Dermis blood vessel endothelial cell (primary cell): ENCODE measurements around the gene LRG1. TPM values are rescaled to one million over a fixed set of nuclear protein-coding genes. Genes with fewer than 3 reads are reported as not detected.

Experiments
- DNase-seq: peaks from one replicate; pipeline ENCODE4 v3.0.0; 2010
- total RNA-seq: library from RNA; depleted of rRNA; stranded (reverse); fragments of >200 nt; gene quantifications from 2 replicates; pipeline ENCODE4 v1.2.3, GENCODE V29; 2014

Gene LRG1
- total RNA-seq, result 1.2 and 1.6 TPM in 2 replicates

DNA sequence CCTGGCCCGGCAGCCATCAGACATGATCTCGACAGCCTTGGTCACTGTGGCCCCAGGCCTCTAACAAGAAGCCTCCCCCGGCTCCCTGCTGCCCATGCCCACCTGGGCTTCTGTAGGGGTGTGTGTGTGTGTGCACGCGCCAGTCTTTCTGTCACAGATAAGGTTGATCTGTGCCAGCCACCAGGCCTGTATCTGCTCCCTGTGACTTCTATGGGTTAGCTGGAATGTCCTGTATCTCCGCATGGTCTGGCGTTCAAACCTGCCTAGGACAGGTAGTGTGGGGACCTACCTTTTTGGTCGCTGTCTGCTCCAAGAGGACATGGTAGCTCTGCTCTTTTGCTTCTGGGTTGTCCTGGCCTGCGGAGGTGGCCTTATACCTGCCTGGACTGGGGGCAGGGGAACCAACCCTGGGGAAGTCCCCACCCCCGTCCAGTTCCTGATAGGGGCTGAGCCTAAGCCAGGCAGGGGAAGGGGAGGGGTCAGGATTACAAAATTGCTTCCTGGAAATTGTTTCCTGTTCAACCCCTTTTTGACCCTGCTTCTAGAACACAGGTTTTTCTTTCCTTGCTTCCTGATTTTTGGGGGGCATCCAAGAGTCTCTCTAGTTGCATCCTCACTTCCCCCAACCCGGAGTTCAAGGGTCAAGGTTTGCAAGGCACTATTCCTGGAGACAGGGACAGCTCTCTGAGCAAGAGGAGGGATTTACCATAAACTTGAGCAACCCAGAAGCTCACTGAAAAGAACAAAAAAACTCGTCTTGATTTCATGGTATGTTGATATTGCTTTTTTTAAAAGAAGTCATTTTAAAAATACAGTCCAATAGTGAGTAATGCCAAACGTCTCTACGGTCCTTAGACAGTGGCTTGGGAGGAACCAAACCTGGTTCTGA, at the start of gene LRG1:
LRG1 (minus strand) TSS at position 344 of the 889 bp plus-strand sequence; CDS start at position 321, 23 bp downstream.
- DNase-seq, result peak; percentile 55

- DNase-seq, result no peak
These were observed 48.5 kb upstream of the LRG1 start for GRCh38 chr19:4588291-4588761.

DNA sequence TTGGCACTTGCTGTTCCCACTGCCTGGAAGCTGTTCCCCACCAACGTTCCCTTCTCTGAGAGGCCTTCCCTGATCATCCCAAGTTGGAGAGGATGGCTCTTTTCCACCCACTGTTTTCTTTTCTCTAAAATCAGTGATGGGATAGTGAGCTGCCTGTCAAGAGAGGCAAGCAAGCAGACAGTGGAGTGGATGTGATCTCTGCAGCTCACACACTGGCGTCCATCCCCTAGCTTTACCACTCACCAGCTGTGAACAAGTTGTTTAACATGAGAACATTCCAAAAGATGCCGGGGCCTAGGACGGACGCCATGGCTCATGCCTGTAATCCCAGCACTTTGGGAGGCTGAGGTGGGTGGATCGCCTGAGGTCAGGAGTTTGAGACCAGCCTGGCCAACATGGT, 47.7 kb upstream of the LRG1 start:
- no peak for DNase-seq

DNA sequence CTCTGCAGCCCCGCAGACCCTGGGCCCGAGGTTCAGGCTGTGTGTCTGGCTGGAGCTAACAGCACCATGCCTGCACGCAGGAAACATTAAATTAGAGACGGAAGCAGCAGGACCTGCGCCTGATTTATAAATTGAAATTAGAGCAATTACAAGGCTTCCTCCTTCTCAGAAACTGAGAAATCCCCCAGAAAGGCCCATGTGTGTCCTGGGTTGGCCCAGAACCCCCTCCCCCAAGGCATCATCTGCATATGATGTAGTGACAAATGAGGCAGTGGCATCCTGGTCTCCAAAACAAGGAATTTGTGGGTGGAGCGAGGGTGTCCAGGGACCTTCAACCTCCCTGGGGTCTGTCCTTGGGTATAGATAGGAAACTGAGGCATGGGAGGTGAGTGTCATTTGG, 46.9 kb upstream of the LRG1 start:
- DNase-seq, result no peak

DNA sequence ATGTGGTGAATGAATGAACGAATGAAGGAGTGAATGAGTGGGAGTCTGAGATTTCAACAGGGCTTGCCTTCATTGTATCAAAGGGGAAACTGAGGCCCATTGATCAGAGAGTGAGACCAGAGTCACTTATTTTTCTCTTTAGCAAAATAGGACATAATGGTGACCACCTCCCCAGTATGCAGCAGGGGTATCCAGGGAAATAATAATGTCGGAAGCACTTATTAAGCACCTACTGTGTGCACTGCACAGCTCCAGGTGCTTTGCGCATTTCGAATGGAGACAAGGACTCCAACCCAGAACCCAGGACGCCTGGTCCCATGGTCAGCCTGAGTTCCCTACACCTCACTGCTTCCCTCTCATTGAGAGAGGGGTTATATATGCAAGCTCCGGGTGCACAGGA, 46.4 kb upstream of the LRG1 start:
- DNase-seq, result no peak

DNA sequence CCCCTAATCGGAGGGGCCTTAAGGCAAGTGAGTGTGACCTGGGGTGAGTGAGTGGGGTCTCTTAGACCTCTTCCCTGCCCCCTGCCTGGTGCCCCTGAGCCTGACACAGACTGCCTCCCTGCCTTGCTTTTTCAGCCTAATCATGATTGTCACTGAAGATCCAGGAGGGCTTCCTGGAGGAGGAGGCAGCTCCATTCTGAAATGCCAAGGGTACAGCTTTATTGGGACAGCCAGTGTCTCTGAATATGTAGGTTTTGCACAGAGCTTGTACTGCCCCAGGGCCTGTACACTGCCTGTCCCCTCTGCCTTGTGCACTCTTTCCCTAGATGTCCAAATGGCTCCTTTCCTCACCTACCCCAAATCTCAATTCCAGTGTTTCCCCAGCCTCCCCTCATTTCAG, 45.7 kb upstream of the LRG1 start:
- no peak for DNase-seq

DNA sequence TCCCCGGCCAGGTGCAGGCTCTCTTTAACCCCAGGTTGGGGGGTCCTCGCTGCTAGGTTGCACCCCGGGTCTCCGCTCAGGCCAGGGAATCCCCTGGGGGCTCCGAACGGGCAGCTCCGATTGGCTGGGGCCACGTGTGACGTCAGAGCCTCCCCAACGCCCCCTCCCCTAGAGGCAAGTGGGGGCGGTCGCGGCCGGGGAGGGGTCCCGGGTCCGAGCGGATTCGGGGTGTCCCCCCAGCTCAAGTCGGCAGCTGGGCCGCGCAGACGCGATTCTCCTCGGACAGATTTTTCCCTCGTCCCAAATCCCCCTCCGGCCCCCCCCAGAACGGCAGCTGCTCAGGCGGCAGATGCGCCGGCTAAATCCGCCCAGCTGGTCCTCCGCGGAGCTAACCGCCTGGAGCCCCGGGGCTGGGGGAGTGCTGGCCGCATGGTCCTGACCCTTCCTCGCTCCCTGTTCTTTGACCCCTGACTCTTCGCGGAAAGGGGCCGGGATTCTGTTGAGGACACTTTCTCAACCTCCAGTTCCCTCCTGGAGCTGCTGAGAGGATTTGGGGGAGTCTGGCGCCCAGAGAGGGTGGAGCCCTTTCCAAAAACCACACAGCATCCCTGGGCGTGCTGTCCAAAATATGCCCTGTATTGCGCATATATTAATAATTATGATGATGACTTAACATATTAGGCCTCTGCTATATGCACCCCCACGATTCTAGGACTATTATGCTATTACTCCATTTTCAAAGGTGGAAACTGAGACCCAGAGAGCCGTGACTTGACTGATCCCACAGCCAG, 45.0 kb upstream of the LRG1 start:
- DNase-seq, result no peak

- DNase-seq, result peak; percentile 69
These were observed 44.3 kb upstream of the LRG1 start for GRCh38 chr19:4583961-4584669.

GRCh38 chr19:4582980-4583842, 43.4 kb upstream of the LRG1 start:
- DNase-seq, result no peak

DNA sequence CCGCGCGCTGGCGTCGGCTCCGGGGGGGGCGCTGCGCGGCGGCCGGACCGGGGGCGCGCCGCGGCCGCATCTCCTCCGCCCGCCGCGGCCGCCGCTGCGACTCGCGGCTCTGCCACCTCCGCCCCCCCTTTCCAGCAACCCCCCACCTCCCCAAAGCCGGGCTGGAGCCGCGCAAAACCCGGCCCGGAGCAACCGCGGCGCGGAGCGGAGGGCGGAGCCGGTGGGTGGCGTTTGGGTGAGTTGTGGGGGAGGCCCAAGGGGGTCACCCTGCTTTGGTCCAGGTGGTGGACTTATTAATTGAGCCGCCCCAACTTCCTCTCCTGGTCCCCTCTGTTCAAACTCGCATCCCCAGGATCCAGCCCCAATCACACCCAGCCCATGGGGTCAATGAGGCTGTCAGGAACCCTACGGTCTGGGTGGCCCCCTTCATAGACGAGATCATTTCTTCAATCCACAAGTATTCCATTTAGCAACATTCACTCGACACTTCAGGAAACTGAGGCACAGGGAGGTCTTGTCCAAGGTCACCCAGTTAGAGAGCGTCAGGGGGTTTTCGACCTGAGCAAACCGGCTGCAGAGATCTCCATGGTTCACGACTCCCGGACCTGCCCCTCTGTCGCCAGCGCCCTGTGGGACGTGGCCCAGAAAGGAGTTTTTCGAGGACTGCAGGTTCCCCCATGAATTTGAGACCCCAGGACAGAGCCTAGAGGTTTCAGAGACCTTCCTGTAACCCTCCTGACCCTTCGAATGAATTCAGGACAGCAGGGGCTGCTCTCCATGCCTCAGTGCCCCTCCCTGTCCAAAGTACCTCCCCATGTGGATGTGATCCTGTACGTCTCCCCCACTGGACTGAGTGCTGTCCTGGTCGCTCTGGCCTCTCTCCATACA, 42.1 kb upstream of the LRG1 start:
- DNase-seq, result peak; percentile 75

DNA sequence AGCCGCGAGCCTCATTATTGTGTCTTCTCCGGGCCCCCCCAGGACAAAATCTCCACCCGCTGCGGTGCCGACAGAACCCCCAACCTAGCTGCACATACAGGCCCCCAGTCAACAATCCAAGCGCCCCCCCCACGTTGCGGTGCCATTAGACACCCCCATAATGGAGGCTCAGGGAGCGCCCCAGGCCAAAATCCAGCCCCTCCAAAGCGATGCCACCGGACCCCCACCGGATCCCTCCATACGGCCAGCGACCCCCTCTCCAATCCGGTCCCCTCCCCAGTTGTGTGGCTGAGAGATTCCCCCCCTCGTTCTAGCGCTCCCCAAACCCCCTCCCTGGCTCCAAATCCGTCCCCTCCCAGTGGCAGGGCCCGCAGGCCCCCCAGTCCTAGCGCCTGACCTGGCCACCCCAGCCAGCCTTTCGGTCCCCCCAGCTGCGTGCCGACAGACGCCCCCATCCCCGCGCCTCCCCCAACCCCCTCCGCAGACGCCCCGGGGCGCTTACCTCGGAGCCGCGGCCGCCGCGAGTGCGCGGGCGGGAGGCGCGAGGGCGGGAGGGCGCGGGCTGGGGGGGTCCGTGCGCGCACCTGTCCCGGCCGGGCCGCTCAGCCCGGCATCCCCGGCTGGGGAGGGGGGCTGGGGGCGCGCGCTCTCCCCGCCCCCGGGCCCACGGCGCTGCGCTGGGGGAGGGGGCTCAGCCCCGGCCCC, 41.3 kb upstream of the LRG1 start:
- no peak for DNase-seq

GRCh38 chr19:4580021-4580901, 40.4 kb upstream of the LRG1 start:
- DNase-seq, result peak; percentile 66

- no peak for DNase-seq
These were observed 39.6 kb upstream of the LRG1 start for GRCh38 chr19:4579389-4579788.

GRCh38 chr19:4578552-4579248, 38.9 kb upstream of the LRG1 start:
- no peak for DNase-seq

GRCh38 chr19:4577020-4577782, 37.4 kb upstream of the LRG1 start:
- DNase-seq, result no peak

DNA sequence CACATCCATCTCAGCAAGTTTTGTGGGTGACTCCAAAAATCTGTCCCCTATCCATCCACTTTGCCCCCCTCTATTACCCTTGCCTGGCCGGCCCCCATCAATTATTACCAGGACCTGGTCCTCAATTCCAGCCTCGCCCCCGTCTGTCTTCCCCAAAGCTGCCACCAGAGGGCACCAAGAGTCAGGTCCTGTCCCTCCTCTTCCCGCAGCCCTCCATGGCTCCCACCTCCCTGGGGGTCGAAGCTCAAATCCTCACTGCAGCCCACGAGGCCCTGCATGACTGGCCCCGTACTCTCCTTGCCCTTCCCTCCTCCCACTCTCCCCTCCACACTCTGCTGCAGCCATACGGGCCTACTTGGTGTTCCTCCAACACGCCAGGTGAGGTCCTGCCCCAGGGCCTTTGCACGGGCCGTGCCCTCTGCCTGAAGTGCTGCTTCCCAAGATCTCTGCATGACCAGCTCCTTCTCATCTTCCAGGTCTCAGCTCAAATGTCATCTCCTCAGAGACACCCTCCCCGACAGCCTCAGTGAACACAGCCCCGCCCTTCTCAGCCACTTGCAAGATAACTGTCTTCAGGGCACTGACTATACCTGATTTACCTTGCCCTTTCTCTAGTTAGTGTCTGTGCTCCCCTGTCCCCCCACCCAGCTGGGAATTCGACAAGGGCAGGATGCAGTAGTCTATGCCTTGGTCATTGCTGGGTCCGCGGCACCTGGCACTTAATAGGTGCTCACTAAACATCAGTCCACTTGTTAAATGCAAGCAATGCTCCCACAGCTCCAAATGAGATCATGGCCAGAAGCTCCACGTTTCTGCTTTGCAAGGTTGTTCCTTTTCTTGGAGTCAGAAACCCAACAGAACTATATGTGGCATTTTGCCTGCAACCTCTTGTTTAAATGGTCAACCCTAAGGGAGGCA, 36.4 kb upstream of the LRG1 start:
- DNase-seq, result peak; percentile 88
